ENCODE data around the gene GSTA5.
"Not testable (repeated sequence)": the region's sequence is repeated elsewhere in the genome, so short reads cannot be mapped to it uniquely, and the experiment has no call there.

GSTA5 gene

DNA sequence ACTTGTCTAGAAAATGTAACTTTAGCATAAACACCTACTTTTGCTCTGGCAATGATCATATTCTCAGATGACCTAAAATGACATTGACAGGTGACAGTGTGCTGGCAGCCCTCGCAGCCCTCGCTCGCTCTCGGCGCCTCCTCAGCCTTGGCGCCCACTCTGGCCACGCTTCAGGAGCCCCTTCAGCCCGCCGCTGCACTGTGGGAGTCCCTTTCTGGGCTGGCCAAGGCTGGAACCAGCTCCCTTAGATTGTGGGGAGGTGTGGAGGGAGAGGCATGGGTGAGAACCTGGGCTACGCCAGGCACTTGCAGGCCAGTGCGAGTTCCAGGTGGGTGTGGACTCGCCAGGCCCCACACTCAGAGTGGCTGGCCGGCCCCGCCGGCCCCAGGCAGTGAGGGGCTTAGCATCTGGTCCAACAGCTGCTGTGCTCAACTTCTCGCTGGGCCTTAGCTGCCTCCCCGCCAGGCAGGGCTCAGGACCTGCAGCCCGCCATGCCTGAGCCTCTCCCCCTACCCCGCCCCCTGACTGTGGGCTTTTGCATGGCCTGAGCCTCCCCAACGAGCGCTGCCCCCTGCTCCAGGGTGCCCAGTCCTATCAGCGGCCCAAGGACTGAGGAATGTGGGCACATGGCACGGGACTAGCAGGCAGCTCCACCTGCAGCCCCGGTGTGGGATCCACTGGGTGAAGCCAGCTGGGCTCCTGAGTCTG, 54.2 kb downstream of the GSTA5 start:
- DNase-seq: no peak

DNA sequence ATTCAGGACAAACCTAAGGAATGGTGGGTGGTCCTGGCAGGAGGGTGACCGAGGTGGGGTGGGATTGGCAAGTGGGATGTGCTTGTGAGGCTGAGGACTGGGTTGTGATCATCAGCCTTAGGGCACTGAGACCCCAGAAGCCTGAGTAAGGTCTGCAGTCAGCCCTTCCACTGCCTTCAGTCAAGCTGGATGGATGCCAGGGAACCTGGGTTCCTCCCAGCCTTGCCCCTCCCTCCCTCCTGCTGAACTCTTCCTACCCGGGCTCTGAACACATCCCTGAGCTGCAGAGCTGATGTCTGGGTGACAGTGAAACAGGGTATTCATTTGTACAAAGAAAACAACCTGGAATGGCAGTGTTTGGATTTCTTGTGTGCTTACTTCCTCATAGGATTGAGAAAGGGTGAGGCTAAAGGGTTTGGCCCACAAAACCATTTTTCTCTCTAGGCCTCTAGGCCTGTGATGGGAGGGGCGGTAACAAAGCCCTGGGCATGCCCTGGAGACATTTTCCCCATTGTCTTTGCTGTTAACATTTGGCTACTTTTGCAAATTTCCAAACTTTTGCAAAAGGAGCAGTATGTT, 57.8 kb downstream of the GSTA5 start:
- not testable (repeated sequence) for DNase-seq

DNA sequence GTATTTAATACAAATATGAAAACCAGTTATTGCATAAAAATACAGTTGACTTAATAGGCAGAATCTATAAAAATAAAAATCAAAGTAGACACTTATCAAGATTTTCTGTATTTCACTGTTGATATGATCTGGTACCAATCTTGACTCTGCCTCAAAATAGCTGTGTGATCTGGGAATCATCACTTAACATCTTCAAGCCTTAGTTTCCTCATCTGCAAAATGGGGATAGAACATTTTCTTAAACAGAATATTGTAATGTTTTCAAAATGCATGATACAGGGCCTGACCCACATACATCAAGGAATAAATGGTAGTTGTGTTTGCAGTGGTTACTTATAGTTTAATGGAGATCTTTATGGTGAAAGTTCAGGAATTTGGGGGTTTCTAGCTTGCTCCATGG, 58.4 kb downstream of the GSTA5 start:
- DNase-seq: not testable (repeated sequence)
